Mononuclear cell (primary cell): ENCODE data around the gene NIPAL1. TPM values are rescaled to one million over a fixed set of nuclear protein-coding genes. Genes with fewer than 3 reads are reported as not detected.

Source experiments
- H3K27me3 ChIP-seq: 2 replicates; pipeline ENCODE4 v1.6.0; 2011; ENCODE audit warnings: low read length, control low read depth; ENCODE audit not compliant: insufficient read depth
- H3K4me1 ChIP-seq: 2 replicates; pipeline ENCODE4 v1.5.1; 2011; ENCODE audit warnings: mild to moderate bottlenecking, low read length, control low read depth; ENCODE audit not compliant: insufficient read depth
- H3K4me3 ChIP-seq: 2 replicates; pipeline ENCODE4 v1.5.1; 2011; ENCODE audit warnings: mild to moderate bottlenecking, low read length, moderate library complexity
- H3K9me3 ChIP-seq: 2 replicates; pipeline ENCODE4 v1.5.1; 2011; ENCODE audit warnings: low read depth, mild to moderate bottlenecking, control low read depth, low read length
- total RNA-seq: library from RNA; depleted of rRNA; stranded (reverse); fragments of >200 nt; gene quantifications from one replicate; pipeline ENCODE4 v1.2.3, GENCODE V29; 2012

NIPAL1 gene
- total RNA-seq, 1 donor: under 0.01 TPM

DNA sequence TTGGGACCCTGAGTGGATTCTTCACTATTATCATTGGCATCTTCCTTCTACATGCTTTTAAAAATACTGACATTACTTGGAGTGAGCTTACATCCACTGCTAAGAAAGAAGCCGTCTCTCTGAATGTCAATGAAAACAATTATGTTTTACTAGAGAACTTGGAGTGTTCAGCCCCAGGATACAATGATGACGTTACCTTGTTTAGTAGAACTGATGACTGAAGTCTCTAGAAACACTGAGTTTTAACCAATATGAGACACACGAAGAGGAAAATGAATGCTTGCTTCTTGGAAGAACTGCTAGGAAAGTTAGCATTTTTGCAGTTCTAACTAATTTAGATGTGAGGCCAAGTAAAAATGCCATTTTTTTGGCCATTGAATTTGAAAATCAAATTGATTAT is 19.4 kb downstream of the NIPAL1 start:
- Histone ChIP-seq H3K4me3 (no peak overlapping the region), H3K4me1 (peaks cover 11% of the 10 kb centered on the region)

DNA sequence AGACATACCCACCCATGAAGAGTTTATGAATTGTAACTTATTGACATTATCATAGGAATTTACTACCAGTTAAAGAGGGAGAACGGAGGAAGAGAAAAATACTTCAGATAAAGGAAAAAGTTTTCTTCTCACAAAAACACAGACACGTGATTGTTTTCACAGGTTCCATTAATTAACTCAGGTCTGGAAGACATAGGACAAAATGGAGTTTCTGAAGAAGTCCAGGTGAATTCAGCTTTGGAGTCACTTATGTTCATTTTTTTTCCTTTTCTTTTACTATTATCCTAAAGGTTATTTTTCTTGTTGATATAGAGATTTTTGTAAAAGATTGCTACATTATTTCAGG is 20.5 kb downstream of the NIPAL1 start:
- H3K4me1 ChIP-seq: peaks cover 11% of the 10 kb centered on the region
- H3K9me3 ChIP-seq: no peaks in the 10 kb centered on the region
- no peaks in the 10 kb centered on the region for H3K27me3 ChIP-seq
- no peak overlapping the region for H3K4me3 ChIP-seq

More for the DNA sequence above, 19.4 kb downstream of the NIPAL1 start:
- Histone ChIP-seq H3K27me3 (no peaks in the 10 kb centered on the region), H3K9me3 (no peaks in the 10 kb centered on the region)

DNA sequence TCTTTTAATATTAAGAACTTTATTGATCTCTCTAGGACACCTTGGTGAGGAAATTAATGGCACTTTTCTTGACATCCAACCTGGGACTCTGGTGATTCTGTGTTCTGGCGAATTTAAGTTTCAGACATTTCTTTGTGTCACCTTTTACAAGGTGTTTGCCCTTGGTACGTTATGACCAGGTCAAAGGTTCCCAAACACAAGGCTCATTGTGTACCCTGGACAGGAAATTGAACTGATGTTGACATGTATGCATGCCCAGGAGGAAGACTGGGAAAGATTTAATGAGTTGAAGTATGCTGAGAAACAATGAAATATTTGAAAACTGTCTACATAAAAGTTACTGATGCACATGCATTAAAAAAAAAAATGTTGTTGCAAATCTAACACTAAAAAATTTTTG is 22.1 kb downstream of the NIPAL1 start:
- H3K27me3 ChIP-seq: peaks cover 5% of the 10 kb centered on the region
- H3K4me1 ChIP-seq: peaks cover 20% of the 10 kb centered on the region
- no peak overlapping the region for H3K4me3 ChIP-seq
- no peaks in the 10 kb centered on the region for H3K9me3 ChIP-seq

DNA sequence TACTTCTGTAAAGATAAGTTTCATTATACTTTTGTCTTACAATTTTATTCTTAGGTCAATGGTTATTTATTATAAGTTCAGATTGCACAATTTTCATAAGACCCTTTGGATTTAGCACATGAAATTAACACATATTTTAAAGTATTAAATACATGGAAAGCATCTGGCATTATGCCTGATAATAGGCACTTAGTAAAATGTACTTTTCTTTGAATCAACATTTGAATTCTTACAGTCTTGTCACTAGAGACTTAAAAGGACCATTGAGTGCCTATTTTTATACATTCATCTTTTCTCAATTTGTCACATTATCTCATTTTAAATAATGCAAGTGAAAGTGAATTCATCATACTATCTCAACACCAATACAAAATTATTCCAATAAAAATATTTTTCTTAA is 23.0 kb downstream of the NIPAL1 start:
- Histone ChIP-seq H3K9me3 (no peaks in the 10 kb centered on the region), H3K27me3 (peaks cover 7% of the 10 kb centered on the region), H3K4me1 (peaks cover 24% of the 10 kb centered on the region), H3K4me3 (no peak overlapping the region)

DNA sequence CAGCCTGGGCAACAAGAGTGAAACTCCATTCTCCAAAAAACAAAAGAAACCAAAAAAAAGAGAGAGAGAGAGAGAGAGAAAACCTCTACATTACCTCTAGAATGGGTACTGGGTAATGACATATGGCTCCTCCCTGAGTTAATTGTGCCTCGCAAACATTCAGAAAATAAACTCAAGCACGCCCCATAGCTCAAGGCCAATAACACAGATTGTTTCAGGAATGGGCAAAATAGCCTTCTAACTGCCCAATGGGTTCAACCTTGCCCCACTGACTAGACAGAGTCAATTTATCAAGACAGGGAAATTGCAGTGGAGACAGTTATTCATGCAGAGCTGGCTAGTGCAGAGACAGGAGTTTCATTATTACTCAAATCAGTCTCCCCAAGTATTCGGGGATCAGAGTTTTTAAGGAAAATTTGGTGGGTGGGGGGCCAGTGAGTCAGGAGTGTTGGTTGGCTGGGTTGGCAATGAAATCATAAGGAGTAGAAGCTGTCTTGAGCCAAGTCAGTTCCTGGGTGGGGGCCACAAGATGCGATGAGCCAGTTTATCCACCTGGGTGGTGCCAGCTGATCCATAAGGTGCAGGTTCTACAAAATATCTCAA is 25.1 kb downstream of the NIPAL1 start:
- H3K27me3 ChIP-seq: peaks cover 27% of the 10 kb centered on the region

DNA sequence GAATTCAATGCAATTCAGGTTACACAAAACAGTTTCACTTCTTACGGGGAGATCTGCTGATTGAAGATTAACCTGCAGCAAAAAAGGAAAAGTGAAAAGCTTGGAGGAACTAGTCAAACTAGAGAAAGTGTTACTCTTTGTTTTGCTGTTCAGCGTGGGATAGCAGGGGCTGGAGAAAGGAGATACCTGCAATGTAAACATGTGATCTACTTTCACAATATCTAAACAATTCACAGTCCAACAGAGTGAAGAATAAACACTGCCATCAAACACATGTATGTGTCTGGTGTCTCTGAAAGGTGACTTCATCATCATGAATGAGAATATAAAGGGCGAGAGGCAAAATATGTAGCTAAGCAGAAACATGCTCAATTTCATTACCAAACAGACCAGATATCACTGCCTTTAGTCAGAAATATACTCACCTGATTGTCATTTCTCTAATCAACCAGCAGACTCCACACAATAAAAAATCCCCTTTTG is 26.4 kb downstream of the NIPAL1 start:
- Histone ChIP-seq H3K27me3 (peaks cover 28% of the 10 kb centered on the region), H3K4me1 (peaks cover 42% of the 10 kb centered on the region), H3K9me3 (no peaks in the 10 kb centered on the region), H3K4me3 (no peak overlapping the region)

More for the DNA sequence above, 25.1 kb downstream of the NIPAL1 start:
- peaks cover 34% of the 10 kb centered on the region for H3K4me1 ChIP-seq
- no peak overlapping the region for H3K4me3 ChIP-seq
- H3K9me3 ChIP-seq: no peaks in the 10 kb centered on the region

DNA sequence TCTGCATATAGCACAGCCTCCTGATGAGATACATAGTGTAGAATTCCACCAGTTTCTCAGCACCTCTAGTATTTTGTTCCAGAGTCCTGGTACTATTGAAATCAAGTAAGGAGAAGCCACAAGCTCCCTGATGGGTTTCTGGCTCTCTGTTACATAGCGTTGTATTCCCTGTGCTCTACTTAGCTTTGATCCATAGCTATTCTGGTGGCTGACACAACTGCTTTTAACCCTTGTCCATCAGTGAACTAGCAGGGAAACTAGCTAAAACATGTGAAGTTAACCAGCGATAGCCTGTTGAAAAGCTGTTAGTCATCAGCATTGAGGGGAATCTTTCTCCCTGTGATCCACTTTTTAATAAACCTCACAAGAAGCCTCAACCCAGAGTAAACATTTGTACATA is 26.9 kb downstream of the NIPAL1 start:
- Histone ChIP-seq H3K27me3 (peaks cover 28% of the 10 kb centered on the region), H3K9me3 (no peaks in the 10 kb centered on the region), H3K4me3 (no peak overlapping the region), H3K4me1 (peaks cover 47% of the 10 kb centered on the region)

DNA sequence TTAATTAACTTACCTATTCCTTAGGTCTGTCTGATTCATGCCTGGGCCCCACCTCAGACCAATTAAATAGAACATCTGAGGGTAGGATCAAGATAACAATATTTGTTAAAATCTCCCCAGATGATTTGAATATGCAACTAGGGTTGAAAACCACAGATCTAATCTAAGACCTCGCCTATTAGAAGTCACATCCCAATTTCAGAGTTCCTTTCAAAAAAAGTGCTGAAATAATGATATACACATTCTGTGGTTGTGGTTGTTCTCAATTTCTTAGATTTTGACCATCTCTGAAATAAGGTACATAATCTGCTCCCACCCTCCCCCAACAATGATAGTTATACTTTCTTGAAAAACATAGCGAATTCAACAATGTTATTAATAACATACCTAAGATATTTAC is 27.7 kb downstream of the NIPAL1 start:
- Histone ChIP-seq H3K4me3 (no peak overlapping the region), H3K27me3 (peaks cover 28% of the 10 kb centered on the region), H3K9me3 (no peaks in the 10 kb centered on the region), H3K4me1 (peaks cover 49% of the 10 kb centered on the region)

DNA sequence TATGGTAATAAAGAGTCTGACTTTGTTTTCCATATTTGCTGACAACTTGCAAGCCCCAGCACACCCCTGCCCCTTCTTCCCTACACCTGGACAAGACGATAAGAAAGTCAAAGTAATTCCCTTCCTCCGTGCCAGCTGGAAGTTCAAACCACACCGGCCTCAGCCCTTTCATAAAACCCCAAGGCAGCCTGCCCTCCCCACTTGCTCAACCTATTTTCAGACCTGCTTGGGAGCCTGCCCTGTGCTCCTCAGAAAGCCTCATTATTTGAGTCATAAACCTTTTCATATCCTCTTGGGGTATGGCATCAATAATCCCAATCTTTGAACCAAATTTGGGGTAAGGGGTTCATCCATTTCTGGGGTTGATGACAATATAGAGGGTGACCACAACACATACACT is 29.5 kb downstream of the NIPAL1 start:
- no peak overlapping the region for H3K4me3 ChIP-seq
- peaks cover 35% of the 10 kb centered on the region for H3K27me3 ChIP-seq
- no peaks in the 10 kb centered on the region for H3K9me3 ChIP-seq
- H3K4me1 ChIP-seq: peaks cover 49% of the 10 kb centered on the region

DNA sequence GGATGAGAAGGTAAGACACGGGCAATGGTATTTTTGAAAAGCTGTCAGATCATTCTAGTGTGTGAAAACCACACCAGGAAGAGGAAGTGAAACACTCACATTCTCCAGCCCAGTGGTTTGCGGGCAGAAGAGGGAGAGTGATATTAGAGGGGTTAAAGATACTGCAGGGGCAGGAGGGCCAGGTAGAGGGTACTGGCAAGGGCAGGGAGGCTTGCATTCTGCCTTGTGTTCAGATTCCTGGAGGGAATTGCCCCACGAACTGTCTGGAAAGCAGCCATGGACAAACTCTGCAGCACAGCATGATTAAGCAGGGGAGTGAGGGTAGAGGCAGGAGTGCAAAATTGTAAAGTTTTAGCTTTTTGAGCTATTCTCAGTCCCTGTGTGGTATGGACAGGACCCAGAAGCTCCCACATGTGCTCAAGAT is 30.9 kb downstream of the NIPAL1 start:
- H3K4me1 ChIP-seq: peaks cover 49% of the 10 kb centered on the region
- H3K4me3 ChIP-seq: no peak overlapping the region
- H3K9me3 ChIP-seq: no peaks in the 10 kb centered on the region
- peaks cover 39% of the 10 kb centered on the region for H3K27me3 ChIP-seq

DNA sequence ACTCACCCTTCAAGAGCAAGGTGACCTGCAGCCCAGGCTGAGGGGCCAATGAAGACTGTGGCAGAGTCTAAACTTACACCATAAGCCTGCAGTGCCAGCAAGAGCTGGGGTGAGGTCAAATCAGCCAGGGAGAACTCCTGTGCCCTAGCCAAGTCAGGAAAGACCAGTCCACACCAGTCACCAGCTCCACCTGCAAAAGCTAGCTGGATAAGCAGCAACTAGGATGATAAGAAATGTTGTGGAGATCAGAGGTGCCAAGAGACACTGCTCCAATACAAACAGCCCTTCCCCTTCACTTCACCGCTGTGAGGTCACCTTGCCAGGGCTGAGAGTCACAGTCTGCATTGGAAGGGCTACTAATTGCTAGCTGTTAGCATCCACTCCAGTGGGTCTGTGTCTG is 31.3 kb downstream of the NIPAL1 start:
- H3K4me3 ChIP-seq: no peak overlapping the region

DNA sequence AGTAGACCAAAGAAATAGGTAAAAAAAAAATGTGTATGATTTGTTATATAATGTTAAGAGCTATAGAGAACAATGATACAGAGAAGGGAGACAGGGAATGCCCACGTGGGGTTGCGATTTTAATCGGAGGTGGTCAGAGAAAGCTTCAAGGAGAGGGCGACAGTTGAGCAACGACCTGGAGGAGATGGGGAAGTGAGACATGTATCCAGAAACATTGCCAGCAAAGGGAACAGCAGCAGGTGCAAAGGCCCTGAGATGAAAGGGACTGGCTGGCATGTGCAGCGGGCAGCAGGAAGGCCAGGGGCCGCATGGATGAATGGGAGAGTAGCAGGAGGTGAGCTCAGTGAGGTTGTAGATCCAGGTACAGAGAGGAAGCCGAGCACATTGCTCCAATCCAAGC is 32.9 kb downstream of the NIPAL1 start:
- H3K27me3 ChIP-seq: peaks cover 33% of the 10 kb centered on the region
- H3K4me1 ChIP-seq: peaks cover 37% of the 10 kb centered on the region
- no peaks in the 10 kb centered on the region for H3K9me3 ChIP-seq
- no peak overlapping the region for H3K4me3 ChIP-seq

More for the DNA sequence above, 31.3 kb downstream of the NIPAL1 start:
- no peaks in the 10 kb centered on the region for H3K9me3 ChIP-seq
- peaks cover 39% of the 10 kb centered on the region for H3K27me3 ChIP-seq
- H3K4me1 ChIP-seq: peaks cover 47% of the 10 kb centered on the region

DNA sequence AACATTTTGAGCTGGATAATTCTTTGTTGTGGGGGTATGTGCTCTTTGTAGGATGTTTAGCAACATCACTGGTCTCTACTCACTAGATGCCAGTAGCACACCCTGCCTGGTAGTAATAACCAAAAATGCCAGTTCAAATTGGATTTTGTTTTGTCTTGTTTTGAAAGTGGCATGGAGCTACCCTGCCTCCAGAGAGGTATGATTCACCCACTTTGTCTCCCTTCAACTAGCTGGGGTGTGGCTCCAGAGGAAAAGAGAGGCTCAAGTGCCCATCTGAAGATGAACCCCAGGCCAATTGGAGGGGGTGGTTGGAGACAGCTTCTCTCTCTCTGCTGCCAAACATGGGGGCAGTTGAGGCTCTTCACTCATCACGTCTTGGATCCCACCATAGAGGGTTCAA is 34.5 kb downstream of the NIPAL1 start:
- Histone ChIP-seq H3K9me3 (no peaks in the 10 kb centered on the region), H3K4me1 (peaks cover 27% of the 10 kb centered on the region), H3K4me3 (no peak overlapping the region), H3K27me3 (peaks cover 17% of the 10 kb centered on the region)

DNA sequence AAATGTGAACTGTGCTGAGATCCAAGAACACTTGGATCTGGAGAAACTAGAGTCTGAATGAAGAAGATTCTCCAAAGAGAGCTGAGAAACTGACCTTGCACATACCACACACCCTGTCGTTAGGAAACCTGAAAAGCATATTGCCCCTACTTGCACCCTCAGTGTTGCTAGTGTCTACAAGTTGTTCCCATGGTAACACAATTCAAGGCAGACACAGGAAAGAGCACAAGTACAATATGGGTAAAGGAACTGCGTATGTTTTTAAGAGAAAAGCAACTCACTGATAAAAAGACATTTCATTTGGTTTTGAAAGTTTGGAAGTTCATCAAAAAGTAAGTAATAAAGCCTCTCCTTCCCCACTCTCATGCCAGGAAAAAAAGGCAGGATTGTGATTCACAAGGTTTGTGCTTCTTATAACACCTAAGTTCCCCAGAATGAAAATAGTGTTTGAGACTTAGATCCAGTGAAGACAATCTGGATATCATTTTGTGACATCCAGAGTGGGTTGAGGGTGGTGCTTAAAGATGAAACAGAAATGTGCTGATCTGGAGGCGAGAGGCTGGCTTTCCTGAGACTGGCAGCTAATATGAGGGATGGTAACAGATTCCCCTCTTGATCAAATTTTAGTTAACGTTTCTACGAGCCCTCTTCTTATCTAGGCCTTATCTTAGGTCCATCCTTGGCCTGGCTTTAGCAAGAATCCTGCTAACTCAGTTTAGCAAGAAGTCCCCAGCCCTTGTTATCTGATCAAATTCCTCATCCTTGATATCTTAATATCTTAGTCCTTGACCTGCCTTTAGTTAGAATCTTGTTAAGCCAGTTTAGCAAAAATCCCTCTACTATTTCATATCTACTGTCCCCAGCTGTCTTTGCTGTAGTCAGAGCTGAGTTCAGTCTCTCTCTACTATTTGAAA is 42.3 kb downstream of the NIPAL1 start:
- H3K4me1 ChIP-seq: no peaks in the 10 kb centered on the region
- no peak overlapping the region for H3K4me3 ChIP-seq
- H3K27me3 ChIP-seq: no peaks in the 10 kb centered on the region
- no peaks in the 10 kb centered on the region for H3K9me3 ChIP-seq

DNA sequence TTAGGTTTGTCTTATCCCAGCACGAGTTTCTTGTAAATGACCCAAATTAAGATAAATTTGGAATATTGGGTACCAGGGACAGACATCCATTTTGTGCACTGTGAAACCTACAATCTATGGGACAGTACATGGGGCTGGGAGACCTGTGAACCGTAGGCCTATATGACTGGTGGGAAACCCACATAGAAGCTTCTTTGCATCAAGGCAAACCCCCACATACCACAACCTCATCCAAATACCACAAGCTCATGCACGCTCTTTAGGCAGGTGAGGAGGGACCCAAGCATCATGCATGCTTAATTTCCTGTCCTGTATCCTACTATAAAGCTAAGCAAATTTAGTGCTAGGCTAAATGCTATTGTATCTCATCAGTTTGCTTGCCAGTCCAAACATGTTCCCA is 47.8 kb downstream of the NIPAL1 start:
- Histone ChIP-seq H3K4me3 (no peak overlapping the region), H3K9me3 (no peaks in the 10 kb centered on the region), H3K4me1 (no peaks in the 10 kb centered on the region), H3K27me3 (no peaks in the 10 kb centered on the region)
